Osteoblast (primary cell): Measurements from ENCODE around the gene PAQR6. TPM values are rescaled to one million over a fixed set of nuclear protein-coding genes. Genes with fewer than 3 reads are reported as not detected.
A peak's percentile ranks its signal among the peaks of the same experiment; 100 is the strongest.

Experiments
- DNase-seq: peaks from one replicate; pipeline ENCODE4 v3.0.0; 2011; ENCODE audit warnings: low spot score, mixed read lengths; ENCODE audit not compliant: insufficient read length; ENCODE audit errors: missing footprints
- H2AFZ ChIP-seq: 2 replicates; pipeline ENCODE4 v1.6.0; 2011; ENCODE audit warnings: mild to moderate bottlenecking, low read length
- H3K27ac ChIP-seq: 2 replicates; pipeline ENCODE4 v1.5.1; 2011; ENCODE audit warnings: mild to moderate bottlenecking, low read depth, low read length, moderate library complexity
- H3K27me3 ChIP-seq: 2 replicates; pipeline ENCODE4 v1.6.0; 2012; ENCODE audit warnings: mild to moderate bottlenecking, control low read depth, inconsistent platforms, low read length, moderate library complexity; ENCODE audit not compliant: insufficient read depth
- H3K36me3 ChIP-seq: 2 replicates; pipeline ENCODE4 v1.5.1; 2011; ENCODE audit warnings: mild to moderate bottlenecking, low read length, control low read depth, moderate library complexity; ENCODE audit not compliant: insufficient read depth
- H3K4me1 ChIP-seq: 2 replicates; pipeline ENCODE4 v1.5.1; 2011; ENCODE audit warnings: mild to moderate bottlenecking, low read length, control low read depth, moderate library complexity; ENCODE audit not compliant: insufficient read depth
- H3K4me2 ChIP-seq: 2 replicates; pipeline ENCODE4 v1.6.0; 2011; ENCODE audit warnings: mild to moderate bottlenecking, low read length; ENCODE audit not compliant: insufficient read depth
- H3K4me3 ChIP-seq: fragments of 200-600 bp; sonication (generic); 3 replicates; pipeline ENCODE4 v1.5.1; 2012; ENCODE audit warnings: mild to moderate bottlenecking, low read length, inconsistent platforms; ENCODE audit not compliant: insufficient read depth
- H3K79me2 ChIP-seq: 2 replicates; pipeline ENCODE4 v1.6.0; 2012; ENCODE audit warnings: mild to moderate bottlenecking, low read length, control low read depth, inconsistent platforms; ENCODE audit not compliant: insufficient read depth
- H3K9me3 ChIP-seq: 2 replicates; pipeline ENCODE4 v1.5.1; 2011; ENCODE audit warnings: low read depth, low read length, control low read depth
- H4K20me1 ChIP-seq: 2 replicates; pipeline ENCODE4 v1.6.0; 2012; ENCODE audit warnings: mild to moderate bottlenecking, low read length, control low read depth; ENCODE audit not compliant: insufficient read depth
- total RNA-seq: library from RNA; depleted of rRNA; stranded (reverse); fragments of >200 nt; gene quantifications from 2 replicates; pipeline ENCODE4 v1.2.3, GENCODE V29; 2012
- TF ChIP-seq, protein P1 (sequence below): IDR thresholded peaks from 2 replicates; pipeline ENCODE4 v1.5.1; 2011; ENCODE audit warnings: mild to moderate bottlenecking, low read depth, low read length, moderate library complexity; ENCODE audit errors: extremely low read depth

Gene PAQR6
- total RNA-seq, 1 donor: 0.36 TPM

DNA sequence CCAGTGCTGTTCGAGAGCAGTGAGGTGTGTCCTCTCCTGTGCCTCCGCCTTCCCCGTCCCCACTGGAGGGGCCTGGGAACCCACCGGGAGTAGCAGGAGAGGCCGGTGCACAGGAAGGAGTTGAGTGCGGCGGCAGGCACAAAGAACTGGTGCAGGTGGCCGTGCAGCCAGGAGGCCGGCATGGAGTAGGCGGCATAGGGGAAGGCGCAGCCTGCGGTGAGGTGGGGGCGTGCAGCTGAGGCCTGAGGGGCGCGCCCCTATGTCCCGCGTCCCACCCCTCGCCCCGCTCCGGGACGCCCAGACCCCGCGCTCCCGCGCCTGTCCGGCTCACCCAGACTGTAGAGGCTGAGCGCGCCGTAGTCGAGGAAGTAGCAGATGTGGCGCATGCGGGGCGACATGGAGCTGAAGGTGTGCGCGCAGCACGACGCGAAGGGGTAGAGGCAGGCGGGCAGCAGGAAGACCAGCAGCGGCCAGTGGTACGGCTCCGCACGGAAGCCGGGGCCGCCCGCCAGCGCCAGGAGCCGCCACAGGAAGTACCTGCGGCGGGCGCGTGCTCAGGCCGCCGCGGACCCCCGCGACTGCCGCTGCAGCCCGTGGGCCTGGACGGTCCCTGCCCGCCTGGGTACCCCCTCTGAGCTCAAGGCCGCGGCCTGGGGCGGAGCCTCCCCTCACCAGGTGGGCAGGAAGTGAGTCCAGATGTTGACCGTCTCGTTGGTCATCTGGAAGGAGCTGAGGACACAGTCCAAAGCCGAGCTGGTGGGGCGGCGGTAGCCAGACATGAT, 2.2 kb downstream of the PAQR6 start:
- H3K4me1 ChIP-seq: peaks cover 25% of the 10 kb centered on the region
- DNase-seq: peak; percentile 90
- TF ChIP-seq, protein P1, sequence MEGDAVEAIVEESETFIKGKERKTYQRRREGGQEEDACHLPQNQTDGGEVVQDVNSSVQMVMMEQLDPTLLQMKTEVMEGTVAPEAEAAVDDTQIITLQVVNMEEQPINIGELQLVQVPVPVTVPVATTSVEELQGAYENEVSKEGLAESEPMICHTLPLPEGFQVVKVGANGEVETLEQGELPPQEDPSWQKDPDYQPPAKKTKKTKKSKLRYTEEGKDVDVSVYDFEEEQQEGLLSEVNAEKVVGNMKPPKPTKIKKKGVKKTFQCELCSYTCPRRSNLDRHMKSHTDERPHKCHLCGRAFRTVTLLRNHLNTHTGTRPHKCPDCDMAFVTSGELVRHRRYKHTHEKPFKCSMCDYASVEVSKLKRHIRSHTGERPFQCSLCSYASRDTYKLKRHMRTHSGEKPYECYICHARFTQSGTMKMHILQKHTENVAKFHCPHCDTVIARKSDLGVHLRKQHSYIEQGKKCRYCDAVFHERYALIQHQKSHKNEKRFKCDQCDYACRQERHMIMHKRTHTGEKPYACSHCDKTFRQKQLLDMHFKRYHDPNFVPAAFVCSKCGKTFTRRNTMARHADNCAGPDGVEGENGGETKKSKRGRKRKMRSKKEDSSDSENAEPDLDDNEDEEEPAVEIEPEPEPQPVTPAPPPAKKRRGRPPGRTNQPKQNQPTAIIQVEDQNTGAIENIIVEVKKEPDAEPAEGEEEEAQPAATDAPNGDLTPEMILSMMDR: no peak
- no peak overlapping the region for H3K27ac ChIP-seq
- peaks cover 19% of the 10 kb centered on the region for H3K27me3 ChIP-seq
- no peak overlapping the region for H2AFZ ChIP-seq
- H4K20me1 ChIP-seq: no peaks in the 10 kb centered on the region
- no peaks in the 10 kb centered on the region for H3K79me2 ChIP-seq
- H3K4me3 ChIP-seq: peak overlapping the region; percentile 37
- H3K4me2 ChIP-seq: peak overlapping the region; percentile 60
- peaks cover 9% of the 10 kb centered on the region for H3K36me3 ChIP-seq
- no peaks in the 10 kb centered on the region for H3K9me3 ChIP-seq

DNA sequence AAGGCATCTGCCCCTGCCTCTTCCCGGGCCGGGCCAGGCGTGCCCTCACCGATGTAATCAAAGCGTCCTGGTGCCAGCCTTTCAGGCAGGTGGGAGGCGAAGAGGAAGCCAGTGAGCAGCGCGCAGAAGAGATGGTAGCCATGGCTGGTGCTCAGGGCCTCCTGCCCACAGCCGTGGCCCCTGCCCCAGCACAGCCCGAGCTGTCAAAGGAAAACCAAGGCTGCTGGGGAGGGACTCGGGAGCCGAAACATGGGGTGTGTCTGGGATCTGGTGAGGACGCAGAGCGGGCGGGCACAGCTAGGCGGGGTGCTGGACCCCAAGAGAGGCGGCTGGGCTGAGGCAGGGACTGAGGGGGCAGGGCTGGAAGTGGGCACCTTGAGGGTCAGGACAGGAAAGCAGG, 3.1 kb downstream of the PAQR6 start:
- no peaks in the 10 kb centered on the region for H4K20me1 ChIP-seq
- peaks cover 19% of the 10 kb centered on the region for H3K27me3 ChIP-seq
- H3K4me1 ChIP-seq: peaks cover 27% of the 10 kb centered on the region
- H3K4me3 ChIP-seq: no peak overlapping the region
- no peak for DNase-seq
- no peaks in the 10 kb centered on the region for H3K9me3 ChIP-seq
- no peaks in the 10 kb centered on the region for H3K36me3 ChIP-seq
- H3K4me2 ChIP-seq: no peak overlapping the region
- TF ChIP-seq, protein P1: no peak
- H3K27ac ChIP-seq: no peak overlapping the region
- H2AFZ ChIP-seq: no peak overlapping the region
- no peaks in the 10 kb centered on the region for H3K79me2 ChIP-seq

DNA sequence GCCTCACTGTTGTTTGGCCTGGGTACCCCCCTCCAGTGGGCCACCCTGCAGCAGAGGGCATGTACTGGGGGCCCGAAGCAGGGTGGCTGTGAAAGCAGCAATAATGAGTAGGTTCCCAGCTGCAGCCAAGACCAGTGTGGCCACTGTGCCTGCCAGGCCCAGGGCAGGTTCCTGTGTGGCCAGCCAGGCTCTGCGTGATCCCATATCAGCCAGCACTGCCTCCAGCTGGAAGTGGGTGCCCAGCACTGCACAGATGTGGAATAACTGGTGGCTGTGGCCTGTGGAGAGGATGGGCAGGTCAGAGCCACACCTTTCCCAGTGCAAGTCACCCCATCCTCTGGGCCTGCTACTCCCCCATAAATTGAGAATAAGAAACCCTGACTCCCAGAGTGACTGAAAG, 3.7 kb downstream of the PAQR6 start:
- Histone ChIP-seq H3K4me2 (no peak overlapping the region), H2AFZ (no peak overlapping the region), H3K27ac (no peak overlapping the region), H3K4me3 (no peak overlapping the region), H3K36me3 (no peaks in the 10 kb centered on the region), H4K20me1 (no peaks in the 10 kb centered on the region), H3K9me3 (no peaks in the 10 kb centered on the region), H3K27me3 (peaks cover 19% of the 10 kb centered on the region), H3K79me2 (no peaks in the 10 kb centered on the region), H3K4me1 (peaks cover 27% of the 10 kb centered on the region)
- TF ChIP-seq, protein P1: no peak
- no peak for DNase-seq

DNA sequence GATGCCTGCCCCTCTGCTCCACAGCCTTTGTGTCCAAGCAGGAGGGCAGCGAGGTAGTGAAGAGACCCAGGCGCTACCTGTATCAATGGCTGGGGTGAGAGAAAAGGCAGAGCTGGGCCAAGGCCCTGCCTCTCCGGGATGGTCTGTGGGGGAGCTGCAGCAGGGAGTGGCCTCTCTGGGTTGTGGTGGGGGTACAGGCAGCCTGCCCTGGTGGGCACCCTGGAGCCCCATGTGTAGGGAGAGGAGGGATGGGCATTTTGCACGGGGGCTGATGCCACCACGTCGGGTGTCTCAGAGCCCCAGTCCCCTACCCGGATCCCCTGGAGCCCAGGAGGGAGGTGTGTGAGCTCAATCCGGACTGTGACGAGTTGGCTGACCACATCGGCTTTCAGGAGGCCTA, 5.1 kb downstream of the PAQR6 start:
- DNase-seq: no peak
- H3K27me3 ChIP-seq: peaks cover 19% of the 10 kb centered on the region
- H4K20me1 ChIP-seq: no peaks in the 10 kb centered on the region
- no peaks in the 10 kb centered on the region for H3K79me2 ChIP-seq
- peaks cover 27% of the 10 kb centered on the region for H3K4me1 ChIP-seq
- no peaks in the 10 kb centered on the region for H3K36me3 ChIP-seq
- TF ChIP-seq, protein P1: no peak
- no peak overlapping the region for H3K27ac ChIP-seq
- no peaks in the 10 kb centered on the region for H3K9me3 ChIP-seq
- H2AFZ ChIP-seq: no peak overlapping the region
- peak overlapping the region; percentile 52 for H3K4me2 ChIP-seq
- H3K4me3 ChIP-seq: no peak overlapping the region
